PFSK-1 (cell line): Measurements from ENCODE around the gene RAB30.

ENCODE experiments used
- FOXP2 ChIP-seq: optimal IDR thresholded peaks from 2 replicates; pipeline ENCODE3; 2011; ENCODE audit warnings: borderline replicate concordance, control low read depth, inconsistent platforms; ENCODE audit not compliant: insufficient read depth; ENCODE audit errors: extremely low read length, extremely low read depth
- POLR2AphosphoS5 ChIP-seq: IDR thresholded peaks from 2 replicates; pipeline ENCODE4 v1.6.1; 2012; ENCODE audit warnings: low read depth, mild to moderate bottlenecking, control low read depth, low read length, moderate library complexity
- REST ChIP-seq, 2 experiments: IDR thresholded peaks; 2 replicates each; pipeline versions ENCODE4 v1.6.1 to v1.8.0; 2011 to 2012; ENCODE audit warnings: low read depth in 2 of 2, low read length in 2 of 2, control low read depth in 1 of 2, inconsistent platforms in 1 of 2, mild to moderate bottlenecking in 1 of 2, moderate library complexity in 1 of 2; ENCODE audit not compliant: insufficient read depth in 1 of 2
- SIN3A ChIP-seq: IDR thresholded peaks from 2 replicates; pipeline ENCODE4 v1.6.1; 2012; ENCODE audit warnings: mild to moderate bottlenecking, low read length, moderate library complexity, borderline replicate concordance; ENCODE audit not compliant: insufficient read depth
- TAF1 ChIP-seq: IDR thresholded peaks from 2 replicates; pipeline ENCODE4 v1.6.1; 2012; ENCODE audit warnings: low read length, control low read depth, borderline replicate concordance; ENCODE audit not compliant: insufficient read depth

The RAB30 gene

GRCh38 chr11:82998697-82999096 is 73.0 kb downstream of the RAB30 start:
- TF ChIP-seq FOXP2 = no peak
- no peak for TF ChIP-seq TAF1
- no peak for TF ChIP-seq POLR2AphosphoS5
- TF ChIP-seq SIN3A = no peak
- no peak for TF ChIP-seq REST (IDR thresholded peaks at IDR 0.05; ENCODE audit: insufficient read depth in 1 of 2, low read depth in 2 of 2, low read length in 2 of 2)

GRCh38 chr11:82996966-82997606 is 74.6 kb downstream of the RAB30 start:
- TF ChIP-seq REST (IDR thresholded peaks at IDR 0.05; ENCODE audit: insufficient read depth in 1 of 2, low read depth in 2 of 2, low read length in 2 of 2) (no peak), SIN3A (peak; percentile 35; the same call in 1 of the 2 replicates)

- no peak for TF ChIP-seq SIN3A
- no peak for TF ChIP-seq POLR2AphosphoS5
- TF ChIP-seq REST (IDR thresholded peaks at IDR 0.05; ENCODE audit: insufficient read depth in 1 of 2, low read depth in 2 of 2, low read length in 2 of 2) = no peak
Observed at GRCh38 chr11:82995754-82996398, 75.8 kb downstream of the RAB30 start.

GRCh38 chr11:82995235-82995634 is 76.5 kb downstream of the RAB30 start:
- TF ChIP-seq SIN3A (no peak), FOXP2 (no peak), TAF1 (no peak), REST (IDR thresholded peaks at IDR 0.05; ENCODE audit: insufficient read depth in 1 of 2, low read depth in 2 of 2, low read length in 2 of 2) (no peak), POLR2AphosphoS5 (no peak)
